GM18519 (cell line): ENCODE data around the gene UNC119B.
"Not testable (repeated sequence)": the region's sequence is repeated elsewhere in the genome, so short reads cannot be mapped to it uniquely, and the experiment has no call there.

Experiments used
- ATAC-seq: cut with Tn5 transposase; IDR thresholded peaks from one replicate; pipeline ENCODE4 v1.9.1; 2021; ENCODE audit warnings: mild to moderate bottlenecking, moderate library complexity; ENCODE audit not compliant: unreplicated experiment, low FRiP score

UNC119B gene

GRCh38 chr12:120718055-120718454, 7.8 kb downstream of the UNC119B start:
- no peak for ATAC-seq

- ATAC-seq, result no peak
Measured at GRCh38 chr12:120719072-120719471, 8.8 kb downstream of the UNC119B start.

GRCh38 chr12:120719496-120720233, 9.4 kb downstream of the UNC119B start:
- ATAC-seq, result no peak

GRCh38 chr12:120720234-120720986, 10.2 kb downstream of the UNC119B start:
- no peak for ATAC-seq

- ATAC-seq, result no peak
Measured at GRCh38 chr12:120720987-120721801, 10.9 kb downstream of the UNC119B start.

- ATAC-seq, result no peak
Measured at GRCh38 chr12:120721866-120722265, 11.6 kb downstream of the UNC119B start.

GRCh38 chr12:120722784-120723183, 12.5 kb downstream of the UNC119B start:
- ATAC-seq, result no peak

- ATAC-seq, result no peak
Measured at GRCh38 chr12:120724720-120725119, 14.5 kb downstream of the UNC119B start.

- ATAC-seq, result no peak
Measured at GRCh38 chr12:120725151-120725658, 14.9 kb downstream of the UNC119B start.

GRCh38 chr12:120725659-120726509, 15.6 kb downstream of the UNC119B start, which contains the start of gene ACADS:
ACADS (plus strand) TSS chr12:120725826; CDS start chr12:120725886, 60 bp downstream.
- peak; percentile 71 for ATAC-seq

- ATAC-seq, result no peak
Measured at GRCh38 chr12:120726510-120726793, 16.2 kb downstream of the UNC119B start.

- no peak for ATAC-seq
Measured at GRCh38 chr12:120726961-120727360, 16.7 kb downstream of the UNC119B start.

GRCh38 chr12:120732198-120732597, 21.9 kb downstream of the UNC119B start:
- ATAC-seq, result not testable (repeated sequence)

- no peak for ATAC-seq
Measured at GRCh38 chr12:120733574-120733973, 23.3 kb downstream of the UNC119B start.

- no peak for ATAC-seq
Measured at GRCh38 chr12:120734210-120734609, 24.0 kb downstream of the UNC119B start.

- ATAC-seq, result no peak
Measured at GRCh38 chr12:120735181-120735580, 24.9 kb downstream of the UNC119B start.

GRCh38 chr12:120736404-120737331, 26.4 kb downstream of the UNC119B start:
- no peak for ATAC-seq

GRCh38 chr12:120737557-120738251, 27.4 kb downstream of the UNC119B start:
- no peak for ATAC-seq
